Prostate gland (tissue), 2 donors: ENCODE data around the gene EMX1. TPM values are rescaled to one million over a fixed set of nuclear protein-coding genes. Genes with fewer than 3 reads are reported as not detected.
A peak's percentile ranks its signal among the peaks of the same experiment; 100 is the strongest.

Experiments used
- DNase-seq: peaks from one replicate; pipeline ENCODE4 v3.0.0-alpha.2; 2019; ENCODE audit warnings: low spot score
- H3K27ac ChIP-seq, 2 donors: fragments of 200-600 bp; sonication (generic); 2 replicates each; pipeline ENCODE4 v1.5.1; 2017 to 2019
- H3K27me3 ChIP-seq: fragments of 200-600 bp; sonication (generic); replicated peaks from 2 replicates; pipeline ENCODE4 v1.5.1; 2019; ENCODE audit not compliant: insufficient read depth
- H3K36me3 ChIP-seq, 2 donors: fragments of 200-600 bp; sonication (generic); 1 replicate in 1 of 2; 2 replicates in 1 of 2; pipeline versions ENCODE4 v1.5.1 to v1.8.1; 2017 to 2019
- H3K4me1 ChIP-seq: fragments of 200-600 bp; sonication (generic); replicated peaks from 2 replicates; pipeline ENCODE4 v1.5.1; 2019
- H3K4me3 ChIP-seq, 2 donors: fragments of 200-600 bp; sonication (generic); 2 replicates each; pipeline ENCODE4 v1.5.1; 2017 to 2019
- H3K9me3 ChIP-seq: fragments of 200-600 bp; sonication (generic); 2 replicates; pipeline ENCODE4 v1.5.1; 2017
- CTCF ChIP-seq, 4 experiments: fragments of 200-600 bp in 2 of 4; fragments of 450-650 bp in 2 of 4; sonication (generic) in 2 of 4; IDR thresholded peaks; 1 replicate in 3 of 4; 2 replicates in 1 of 4; pipeline ENCODE4 v1.5.1; 2016 to 2019; ENCODE audit warnings: antibody characterized with exemption in 4 of 4, mild to moderate bottlenecking in 2 of 4, moderate library complexity in 2 of 4
- POLR2A ChIP-seq: fragments of 450-650 bp; IDR thresholded peaks from one replicate; pipeline ENCODE4 v1.6.1; 2016; ENCODE audit warnings: antibody characterized with exemption, mild to moderate bottlenecking
- POLR2AphosphoS5 ChIP-seq: sonication (generic); formaldehyde crosslinking; IDR thresholded peaks from one replicate; pipeline ENCODE4 v1.6.1; 2017; ENCODE audit warnings: antibody characterized with exemption
- WGBS: methylation state at CpG from one replicate; pipeline ENCODE4 v1.1.5; 2018; 5-methylcytosine and 5-hydroxymethylcytosine counted together
- intact Hi-C: fragments of 100-400 bp; cut with DNase I; formaldehyde crosslinking; loops from one replicate; pipeline ENCODE4 v1.14.2; 2022
- total RNA-seq, 2 donors: library from RNA; depleted of rRNA; stranded (reverse); fragments of >200 nt; gene quantifications; one replicate each; pipeline ENCODE4 v1.1.0, GENCODE V29; 2016

EMX1 gene
- total RNA-seq, 2 donors from 2014 or later, result 9.8 TPM; not detected in 1

- 93% methylated on average over 5 of the region's 5 CpGs for WGBS
- intact Hi-C loops, result no loop called here
- TF ChIP-seq CTCF (IDR thresholded peaks at IDR 0.05), result no peak
- TF ChIP-seq POLR2A, result no peak
- TF ChIP-seq POLR2AphosphoS5, result no peak
Measured at GRCh38 chr2:72933207-72933606, 15.9 kb downstream of the EMX1 start.

GRCh38 chr2:72933646-72934151, 16.4 kb downstream of the EMX1 start:
- no peaks in the 10 kb centered on the region for H3K27me3 ChIP-seq
- H3K4me1 ChIP-seq, result no peaks in the 10 kb centered on the region
- H3K27ac ChIP-seq, result no peak overlapping the region
- DNase-seq, result no peak
- intact Hi-C loops, result no loop called here
- H3K36me3 ChIP-seq, result no peaks in the 10 kb centered on the region
- no peaks in the 10 kb centered on the region for H3K9me3 ChIP-seq
- 93% methylated on average over 12 of the region's 12 CpGs for WGBS
- TF ChIP-seq CTCF (IDR thresholded peaks at IDR 0.05) (no peak), POLR2AphosphoS5 (no peak), POLR2A (no peak)
- H3K4me3 ChIP-seq, result no peak overlapping the region

More at GRCh38 chr2:72933207-72933606, 15.9 kb downstream of the EMX1 start:
- H3K4me1 ChIP-seq, result no peaks in the 10 kb centered on the region
- no peaks in the 10 kb centered on the region for H3K36me3 ChIP-seq
- no peak overlapping the region for H3K4me3 ChIP-seq
- no peak overlapping the region for H3K27ac ChIP-seq
- no peaks in the 10 kb centered on the region for H3K9me3 ChIP-seq
- H3K27me3 ChIP-seq, result no peaks in the 10 kb centered on the region
- no peak for DNase-seq

- Histone ChIP-seq H3K36me3 (no peaks in the 10 kb centered on the region), H3K27me3 (no peaks in the 10 kb centered on the region), H3K4me3 (no peak overlapping the region), H3K27ac (no peak overlapping the region), H3K9me3 (no peaks in the 10 kb centered on the region), H3K4me1 (no peaks in the 10 kb centered on the region)
- intact Hi-C loops, result no loop called here
- WGBS, result 71% methylated on average over 14 of the region's 14 CpGs
- no peak for TF ChIP-seq POLR2AphosphoS5
- peak in 2 of 4 experiments; percentile 26 to 34 for TF ChIP-seq CTCF (IDR thresholded peaks at IDR 0.05)
- no peak for DNase-seq
Measured at GRCh38 chr2:72934683-72935610, 17.6 kb downstream of the EMX1 start.

GRCh38 chr2:72935611-72935957, 18.3 kb downstream of the EMX1 start:
- TF ChIP-seq POLR2A (no peak), CTCF (IDR thresholded peaks at IDR 0.05) (no peak), POLR2AphosphoS5 (no peak)
- WGBS, result 98% methylated on average over 2 of the region's 2 CpGs

More at GRCh38 chr2:72935611-72935957, 18.3 kb downstream of the EMX1 start:
- Histone ChIP-seq H3K36me3 (no peaks in the 10 kb centered on the region), H3K9me3 (no peaks in the 10 kb centered on the region), H3K27me3 (no peaks in the 10 kb centered on the region), H3K4me3 (no peak overlapping the region), H3K4me1 (no peaks in the 10 kb centered on the region), H3K27ac (no peak overlapping the region)
- DNase-seq, result no peak
- intact Hi-C loops, result no loop called here
